CD4-positive, alpha-beta T cell treated with Interleukin-15 for 4 hours (primary cell): ENCODE results near the gene TES.

Experiments
- DNase-seq: peaks from one replicate; pipeline ENCODE4 v3.0.0-alpha.2; 2020; ENCODE audit warnings: low spot score

The TES gene

DNA sequence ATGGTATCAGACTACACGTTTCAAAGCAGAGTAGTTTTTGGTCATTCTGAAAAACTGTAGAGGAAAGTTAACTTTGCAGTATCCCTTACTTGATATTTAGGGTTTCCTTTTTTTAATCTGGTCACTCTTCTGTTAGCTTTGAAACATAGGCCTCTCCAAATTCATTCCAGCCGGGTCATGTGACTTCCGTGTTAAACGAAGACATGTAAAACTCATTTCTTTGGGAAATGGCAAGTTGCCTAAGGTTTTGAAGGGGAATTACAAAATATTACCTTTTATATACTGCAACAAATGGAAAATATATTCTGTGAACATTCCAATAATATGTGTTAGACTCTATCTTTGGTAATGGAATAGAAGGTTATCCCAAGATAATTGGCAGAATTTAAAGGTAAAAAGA lies 9.5 kb downstream of the TES start:
- DNase-seq: no peak

DNA sequence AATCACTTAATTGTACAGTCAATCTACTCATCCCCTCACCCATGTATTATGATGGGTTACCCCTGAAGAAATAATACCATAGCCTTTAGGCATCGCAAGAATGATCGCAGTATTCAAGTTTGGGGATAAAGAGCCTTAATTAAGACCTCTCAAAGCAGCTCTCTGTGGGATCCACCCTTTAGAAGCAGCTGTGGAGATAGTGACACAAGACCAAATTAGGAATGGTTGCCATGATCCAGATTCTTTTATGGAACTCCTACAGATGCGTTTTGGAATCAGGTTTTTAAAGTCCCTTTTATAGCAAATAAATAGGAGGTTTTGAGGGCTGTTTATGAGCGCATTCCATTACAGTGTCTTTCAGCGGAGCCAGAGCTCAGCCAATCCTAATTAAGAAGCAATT lies 12.2 kb downstream of the TES start:
- DNase-seq: no peak

DNA sequence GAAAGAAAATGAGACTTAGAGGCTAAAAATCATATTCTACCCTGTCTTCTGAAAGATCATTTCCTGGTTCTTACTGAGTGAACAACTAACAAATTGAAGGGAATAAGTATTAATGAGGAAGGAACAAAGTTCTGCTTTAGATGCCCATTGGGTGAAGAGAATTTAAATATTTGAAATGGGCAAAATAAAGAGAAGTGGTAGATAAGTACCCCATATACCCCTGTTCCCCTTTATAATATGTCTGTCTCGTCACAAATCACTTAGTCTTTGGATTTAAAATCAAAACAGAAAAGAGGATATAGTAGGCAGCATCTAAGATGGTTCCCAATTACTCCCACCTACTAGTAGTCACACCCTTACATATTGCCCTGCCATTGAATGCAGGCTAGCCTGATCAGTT lies 13.2 kb downstream of the TES start:
- DNase-seq: no peak

- peak; percentile 39 for DNase-seq
Measured at GRCh38 chr7:116224492-116225098, 14.3 kb downstream of the TES start.

DNA sequence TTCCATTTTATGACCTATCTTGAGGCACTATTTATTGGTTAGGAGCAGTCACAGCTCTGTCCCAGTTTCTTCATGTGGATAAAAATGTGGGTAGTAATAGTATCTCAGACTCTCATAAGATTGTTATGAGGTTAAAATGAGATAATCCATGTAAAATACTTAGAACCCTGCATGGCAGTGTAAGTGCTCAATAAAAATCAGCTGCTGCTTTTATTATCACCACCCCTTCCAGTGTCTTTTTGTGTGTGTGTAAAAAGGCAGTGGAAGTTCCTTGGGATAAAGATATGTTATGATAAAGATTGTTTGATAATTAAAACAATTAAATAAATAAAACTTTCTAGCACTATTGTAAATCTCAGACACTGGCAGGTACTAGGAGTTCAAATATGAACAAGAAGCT lies 15.5 kb downstream of the TES start:
- no peak for DNase-seq

DNA sequence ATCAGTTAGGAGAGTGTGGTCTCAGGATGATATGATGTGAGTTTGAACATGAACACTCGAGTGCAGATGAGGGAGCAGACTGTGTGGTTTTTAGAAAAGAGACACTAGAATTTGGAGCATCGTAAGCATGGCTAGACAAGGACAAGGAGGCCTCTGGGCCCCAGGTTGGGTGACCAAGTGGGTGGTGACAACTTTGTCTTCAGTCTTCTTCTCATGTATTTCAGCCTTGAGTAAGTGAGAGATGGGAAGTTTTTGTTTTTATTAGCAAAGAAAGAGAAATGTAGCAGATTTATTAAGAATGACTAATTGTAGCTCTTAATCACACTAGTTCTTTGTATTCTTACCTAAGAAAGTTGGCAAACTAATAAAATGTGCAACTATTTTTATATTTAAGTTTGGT lies 16.3 kb downstream of the TES start:
- DNase-seq: no peak

GRCh38 chr7:116227678-116228239 lies 17.4 kb downstream of the TES start:
- DNase-seq: no peak

- no peak for DNase-seq
Measured at GRCh38 chr7:116228241-116228640, 17.9 kb downstream of the TES start.

GRCh38 chr7:116229366-116229765 lies 19.0 kb downstream of the TES start:
- no peak for DNase-seq

GRCh38 chr7:116230191-116231005 lies 20.1 kb downstream of the TES start:
- no peak for DNase-seq

GRCh38 chr7:116231543-116231942 lies 21.2 kb downstream of the TES start:
- DNase-seq: no peak

- DNase-seq: no peak
Measured at GRCh38 chr7:116231949-116232348, 21.6 kb downstream of the TES start.

GRCh38 chr7:116232350-116232749 lies 22.0 kb downstream of the TES start:
- DNase-seq: no peak

GRCh38 chr7:116232920-116233319 lies 22.6 kb downstream of the TES start:
- DNase-seq: no peak

DNA sequence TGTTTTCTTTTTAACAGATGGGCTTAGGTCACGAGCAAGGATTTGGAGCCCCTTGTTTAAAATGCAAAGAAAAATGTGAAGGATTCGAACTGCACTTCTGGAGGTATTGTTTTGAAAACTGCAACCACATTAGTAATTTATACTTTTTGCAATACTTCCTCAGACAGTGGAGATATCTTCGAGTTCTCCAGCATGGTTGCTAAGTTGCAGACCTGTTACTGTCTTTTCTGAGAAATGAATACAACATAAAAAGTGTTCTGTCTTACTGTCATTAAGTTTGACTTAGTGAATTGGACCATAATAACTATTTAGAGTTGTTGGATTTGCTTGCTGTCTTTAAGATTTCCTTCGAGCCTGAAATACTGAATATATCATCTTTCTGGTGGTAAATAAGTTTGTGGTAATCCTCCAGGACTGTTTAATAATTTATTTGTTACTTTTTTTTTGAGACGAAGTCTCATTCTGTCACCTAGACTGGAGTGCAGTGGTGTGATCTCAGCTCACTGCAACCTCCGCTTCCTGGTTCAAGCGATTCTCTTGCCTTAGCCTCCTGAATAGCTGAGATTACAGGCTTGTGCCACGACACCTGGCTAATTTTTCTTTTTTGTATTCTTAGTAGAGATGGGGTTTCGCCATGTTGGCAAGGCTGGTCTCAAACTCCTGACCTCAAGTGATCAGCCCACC lies 24.3 kb downstream of the TES start:
- DNase-seq: no peak

GRCh38 chr7:116235380-116235779 lies 25.0 kb downstream of the TES start:
- no peak for DNase-seq

DNA sequence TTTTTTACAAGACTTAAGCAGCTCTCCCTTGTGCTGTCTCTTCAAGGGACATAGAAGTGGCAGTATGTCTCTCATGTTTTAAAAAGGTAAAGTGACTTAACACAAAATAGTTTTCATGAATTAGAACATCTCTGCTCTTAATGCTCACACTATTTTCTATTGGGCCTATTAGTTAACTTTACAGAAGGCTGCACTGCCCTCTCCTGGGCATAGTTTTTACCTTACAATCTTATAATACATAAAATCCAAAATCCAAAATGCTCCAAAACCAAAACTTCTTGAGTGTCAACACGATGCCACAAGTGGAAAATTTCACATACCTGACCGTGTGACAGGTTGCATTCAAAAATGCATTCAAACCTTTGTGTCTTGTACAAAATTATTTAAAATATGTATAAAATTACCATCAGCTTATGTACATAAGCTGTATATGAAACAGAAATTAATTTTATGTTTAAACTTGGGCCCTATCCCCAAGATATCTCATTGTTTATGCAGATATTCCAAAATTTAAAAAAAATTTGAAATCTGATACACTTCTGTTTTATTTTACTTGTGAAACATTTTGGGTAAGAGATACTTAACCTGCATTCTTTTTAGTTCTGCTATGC lies 25.8 kb downstream of the TES start:
- DNase-seq: peak; percentile 67

GRCh38 chr7:116239020-116239419 lies 28.7 kb downstream of the TES start:
- DNase-seq: no peak

- DNase-seq: no peak
Measured at GRCh38 chr7:116239434-116239833, 29.1 kb downstream of the TES start.

DNA sequence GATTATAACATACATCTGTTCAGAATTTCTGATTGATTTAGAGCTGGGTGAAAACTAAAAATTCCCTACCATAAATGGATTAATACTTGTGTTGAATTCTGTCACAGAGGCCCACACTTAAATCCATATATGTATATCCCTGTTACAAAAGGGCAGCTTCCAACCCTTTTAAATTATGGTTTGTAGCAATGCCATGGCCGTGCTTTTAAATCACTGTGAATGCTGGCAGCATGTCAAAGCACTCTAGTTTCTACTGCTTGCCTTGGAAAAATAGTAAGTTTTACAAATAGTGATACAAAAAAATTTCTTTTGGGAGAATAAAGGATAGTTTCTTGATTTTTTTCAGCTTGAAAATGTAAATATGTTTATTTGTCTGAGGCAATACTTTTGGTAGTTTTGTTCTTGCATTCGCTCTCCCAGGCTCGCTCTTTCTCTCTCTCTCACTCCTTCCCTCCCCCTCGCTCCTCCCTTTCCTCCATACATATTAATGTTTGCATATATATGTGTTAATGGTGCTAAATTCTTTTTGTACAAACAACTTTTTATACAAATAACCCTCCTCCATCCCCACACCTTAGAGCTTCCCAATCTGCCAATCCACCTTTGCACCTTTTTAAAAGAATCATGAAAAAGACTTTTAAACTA lies 29.8 kb downstream of the TES start:
- no peak for DNase-seq

DNA sequence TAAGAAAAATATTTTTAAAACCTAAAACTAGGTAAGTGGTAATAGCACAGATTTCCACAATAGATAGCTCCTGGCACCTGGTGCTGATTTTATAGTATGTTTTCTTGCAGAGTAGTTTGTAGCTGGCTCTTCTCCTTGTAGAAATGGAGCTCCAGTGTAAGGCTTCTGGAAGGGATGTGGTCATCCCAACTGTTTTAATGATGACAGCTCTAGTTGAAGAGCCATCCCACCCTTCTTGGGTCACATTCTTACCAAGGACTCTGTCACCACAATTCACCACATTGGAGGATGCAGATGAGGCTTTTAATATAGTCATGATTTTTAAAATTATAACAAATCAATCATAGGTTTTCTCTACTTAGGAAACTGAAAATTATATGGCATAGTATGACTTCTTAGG lies 31.0 kb downstream of the TES start:
- no peak for DNase-seq

DNA sequence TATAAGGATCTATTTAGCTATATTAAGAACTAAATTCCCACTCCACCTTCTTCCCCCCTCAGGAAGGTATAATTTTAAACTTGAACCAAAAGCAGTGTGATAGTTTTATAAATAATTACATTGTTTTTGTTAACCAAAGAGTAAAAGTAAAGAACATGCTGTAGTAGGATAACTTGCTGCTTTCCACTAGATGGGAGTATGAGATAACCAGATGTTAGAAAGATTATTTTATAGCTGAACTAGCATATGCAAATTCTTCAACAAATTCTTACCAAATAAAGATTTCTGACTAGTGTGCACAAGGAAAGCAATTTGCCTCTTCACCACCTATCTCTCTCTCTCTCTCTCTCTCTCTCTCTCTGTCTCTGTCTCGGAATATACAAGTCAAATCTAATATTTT lies 31.8 kb downstream of the TES start:
- no peak for DNase-seq
